Hepatocyte (in vitro differentiated cells): ENCODE data around the gene FNIP2. TPM values are rescaled to one million over a fixed set of nuclear protein-coding genes. Genes with fewer than 3 reads are reported as not detected.
"Not testable (repeated sequence)": the region's sequence is repeated elsewhere in the genome, so short reads cannot be mapped to it uniquely, and the experiment has no call there.

Experiments used
- DNase-seq: peaks from one replicate; pipeline ENCODE4 v3.0.0-alpha.2; 2016; ENCODE audit warnings: low spot score
- H2AFZ ChIP-seq: fragments of 200-600 bp; sonication (generic); 2 replicates; pipeline ENCODE4 v1.6.0; 2016; ENCODE audit warnings: antibody characterized with exemption, mild to moderate bottlenecking
- H3K27ac ChIP-seq: fragments of 200-600 bp; sonication (generic); 2 replicates; pipeline ENCODE4 v1.5.1; 2016; ENCODE audit warnings: mild to moderate bottlenecking
- H3K27me3 ChIP-seq: fragments of 200-600 bp; sonication (generic); 2 replicates; pipeline ENCODE4 v1.6.1; 2016
- H3K36me3 ChIP-seq: fragments of 200-600 bp; sonication (generic); replicated peaks from 2 replicates; pipeline ENCODE4 v1.5.1; 2016; ENCODE audit warnings: low read depth; ENCODE audit not compliant: insufficient read depth
- H3K4me1 ChIP-seq: fragments of 200-600 bp; sonication (generic); 2 replicates; pipeline ENCODE4 v1.5.1; 2016; ENCODE audit warnings: mild to moderate bottlenecking, moderate library complexity; ENCODE audit not compliant: insufficient read depth
- H3K4me2 ChIP-seq: fragments of 200-600 bp; sonication (generic); 2 replicates; pipeline ENCODE4 v1.6.0; 2016
- H3K4me3 ChIP-seq: fragments of 200-600 bp; sonication (generic); 2 replicates; pipeline ENCODE4 v1.5.1; 2016; ENCODE audit warnings: mild to moderate bottlenecking
- H3K79me2 ChIP-seq: fragments of 200-600 bp; sonication (generic); 2 replicates; pipeline ENCODE4 v1.6.0; 2017; ENCODE audit warnings: mild to moderate bottlenecking
- H3K9me2 ChIP-seq: fragments of 200-600 bp; sonication (generic); replicated peaks from 2 replicates; pipeline ENCODE4 v1.6.0; 2017; ENCODE audit warnings: mild to moderate bottlenecking; ENCODE audit not compliant: insufficient read depth
- H3K9me3 ChIP-seq: fragments of 200-600 bp; sonication (generic); 2 replicates; pipeline ENCODE4 v1.5.1; 2016; ENCODE audit warnings: low read depth, mild to moderate bottlenecking
- H4K20me1 ChIP-seq: fragments of 200-600 bp; sonication (generic); 2 replicates; pipeline ENCODE4 v1.6.0; 2016; ENCODE audit warnings: mild to moderate bottlenecking; ENCODE audit not compliant: insufficient read depth, poor library complexity, severe bottlenecking
- CTCF ChIP-seq: fragments of 200-600 bp; sonication (generic); IDR thresholded peaks from 2 replicates; pipeline ENCODE4 v1.5.1; 2016; ENCODE audit warnings: antibody characterized with exemption, mild to moderate bottlenecking; ENCODE audit not compliant: poor library complexity
- EZH2 ChIP-seq: fragments of 200-600 bp; sonication (generic); IDR thresholded peaks from 2 replicates; pipeline ENCODE4 v1.6.1; 2016; ENCODE audit warnings: antibody characterized with exemption, mild to moderate bottlenecking, borderline replicate concordance
- EZH2phosphoT487 ChIP-seq: fragments of 200-600 bp; sonication (generic); IDR thresholded peaks from one replicate; pipeline ENCODE4 v1.6.1; 2018; ENCODE audit warnings: antibody characterized with exemption, mild to moderate bottlenecking, low read depth, moderate library complexity; ENCODE audit not compliant: unreplicated experiment, severe bottlenecking
- WGBS: methylation state at CpG from one replicate; pipeline ENCODE4 v1.1.6; 2016; ENCODE audit warnings: low lambda C conversion rate; ENCODE audit errors: missing lambda C conversion rate; 5-methylcytosine and 5-hydroxymethylcytosine counted together
- polyA plus RNA-seq: library from polyadenylated mRNA; unstranded; fragments of >200 nt; fragmentation: Nextera tagmentation; extraction: Ambion mirVana; gene quantifications from 2 replicates; pipeline ENCODE4 v1.2.1, GENCODE V29; 2016
- total RNA-seq: library from RNA; depleted of rRNA; stranded (reverse); fragments of >200 nt; gene quantifications from 2 replicates; pipeline ENCODE4 v1.2.3, GENCODE V29; 2014

Gene FNIP2
- total and polyA plus RNA-seq, 2 experiments from 2014 or later, result 20.8 to 61.0 TPM

- DNase-seq, result no peak
- Histone ChIP-seq H3K4me3 (no peak overlapping the region), H4K20me1 (no peaks in the 10 kb centered on the region), H3K9me3 (no peaks in the 10 kb centered on the region), H3K36me3 (no peaks in the 10 kb centered on the region), H3K79me2 (no peaks in the 10 kb centered on the region), H3K27me3 (no peaks in the 10 kb centered on the region), H3K4me2 (no peak overlapping the region), H3K9me2 (no peaks in the 10 kb centered on the region), H2AFZ (no peak overlapping the region), H3K27ac (no peak overlapping the region), H3K4me1 (no peaks in the 10 kb centered on the region)
- TF ChIP-seq CTCF (no peak), EZH2 (no peak), EZH2phosphoT487 (no peak)
- 87% methylated on average over 4 of the region's 4 CpGs for WGBS
These were observed 10.1 kb upstream of the FNIP2 start for GRCh38 chr4:158758703-158759102.

GRCh38 chr4:158759539-158759938 is 9.3 kb upstream of the FNIP2 start:
- H3K9me2 ChIP-seq, H4K20me1 ChIP-seq, H3K9me3 ChIP-seq, H3K27me3 ChIP-seq, H3K79me2 ChIP-seq, H3K4me3 ChIP-seq, H2AFZ ChIP-seq, H3K36me3 ChIP-seq, H3K4me2 ChIP-seq, H3K27ac ChIP-seq, DNase-seq, H3K4me1 ChIP-seq: not testable (repeated sequence)
- 96% methylated on average over 19 of the region's 20 CpGs for WGBS

GRCh38 chr4:158760866-158761265 is 8.0 kb upstream of the FNIP2 start:
- Histone ChIP-seq H3K4me1 (no peaks in the 10 kb centered on the region), H3K9me3 (no peaks in the 10 kb centered on the region), H2AFZ (no peak overlapping the region), H4K20me1 (no peaks in the 10 kb centered on the region), H3K36me3 (no peaks in the 10 kb centered on the region), H3K4me3 (no peak overlapping the region), H3K9me2 (no peaks in the 10 kb centered on the region), H3K79me2 (no peaks in the 10 kb centered on the region), H3K27ac (no peak overlapping the region), H3K4me2 (no peak overlapping the region), H3K27me3 (no peaks in the 10 kb centered on the region)
- DNase-seq, result no peak
- WGBS, result 85% methylated on average over 4 of the region's 4 CpGs
- TF ChIP-seq EZH2phosphoT487, result no peak
- no peak for TF ChIP-seq EZH2
- no peak for TF ChIP-seq CTCF

- Histone ChIP-seq H3K4me1 (no peaks in the 10 kb centered on the region), H2AFZ (no peak overlapping the region), H3K4me2 (no peak overlapping the region), H4K20me1 (no peaks in the 10 kb centered on the region), H3K4me3 (no peak overlapping the region), H3K36me3 (no peaks in the 10 kb centered on the region), H3K9me3 (no peaks in the 10 kb centered on the region), H3K9me2 (no peaks in the 10 kb centered on the region), H3K27me3 (no peaks in the 10 kb centered on the region), H3K27ac (no peak overlapping the region), H3K79me2 (no peaks in the 10 kb centered on the region)
- 79% methylated on average over 4 of the region's 4 CpGs for WGBS
- TF ChIP-seq EZH2, result no peak
- no peak for TF ChIP-seq EZH2phosphoT487
- TF ChIP-seq CTCF, result no peak
- no peak for DNase-seq
These were observed 6.3 kb upstream of the FNIP2 start for GRCh38 chr4:158762553-158762952.
